H1 (cell line): Measurements from ENCODE around the gene ARL11. TPM values are rescaled to one million over a fixed set of nuclear protein-coding genes. Genes with fewer than 3 reads are reported as not detected.

Source experiments
- CTCF ChIA-PET: fragments of 300-600 bp; sonication (Branson Sonifier 250); formaldehyde crosslinking; loops from one replicate; lab custom pipeline; 2021; ENCODE audit not compliant: partially characterized antibody; lab: Charles Lee
- POLR2A ChIA-PET: fragments of 300-600 bp; sonication (Branson Sonifier 250); formaldehyde crosslinking; loops from one replicate; lab custom pipeline; 2021; ENCODE audit warnings: inconsistent platforms; ENCODE audit not compliant: partially characterized antibody; lab: Charles Lee
- DNase-seq, 2 experiments: peaks; one replicate each; pipeline versions ENCODE4 v3.0.0 to v3.0.0-alpha.2; 2010 to 2022; ENCODE audit warnings: low spot score in 2 of 2, low read depth in 1 of 2, mixed read lengths in 1 of 2
- FAIRE-seq: peaks from 2 replicates; lab custom pipeline; 2011; peaks lifted over from hg19 to GRCh38; lab: Jason Lieb, UNC
- H2AFZ ChIP-seq: 2 replicates; pipeline ENCODE4 v1.8.1; 2012; ENCODE audit warnings: low read length, inconsistent platforms
- H2AK5ac ChIP-seq: 2 replicates; pipeline ENCODE4 v1.6.1; 2013; ENCODE audit warnings: low read depth, low read length
- H2BK120ac ChIP-seq: replicated peaks from 2 replicates; pipeline ENCODE3; 2013; ENCODE audit warnings: low read depth, low read length, inconsistent platforms
- H2BK12ac ChIP-seq: 2 replicates; pipeline ENCODE4 v1.6.1; 2013; ENCODE audit warnings: low read depth, low read length
- H2BK15ac ChIP-seq: 2 replicates; pipeline ENCODE4 v1.6.1; 2013; ENCODE audit warnings: low read length
- H2BK20ac ChIP-seq: 2 replicates; pipeline ENCODE4 v1.6.1; 2013; ENCODE audit warnings: low read length
- H2BK5ac ChIP-seq: 2 replicates; pipeline ENCODE4 v1.6.1; 2013; ENCODE audit warnings: low read depth, low read length
- H3K14ac ChIP-seq: 2 replicates; pipeline ENCODE4 v1.6.1; 2013; ENCODE audit warnings: inconsistent platforms; ENCODE audit not compliant: insufficient read length
- H3K18ac ChIP-seq: 2 replicates; pipeline ENCODE4 v1.6.1; 2013; ENCODE audit warnings: low read length; ENCODE audit errors: extremely low read depth
- H3K23ac ChIP-seq: 2 replicates; pipeline ENCODE4 v1.6.1; 2013; ENCODE audit warnings: inconsistent platforms; ENCODE audit not compliant: insufficient read length
- H3K23me2 ChIP-seq: 2 replicates; pipeline ENCODE4 v1.6.1; 2013; ENCODE audit warnings: low read depth, low read length
- H3K27ac ChIP-seq: 2 replicates; pipeline ENCODE4 v1.6.1; 2011; ENCODE audit warnings: low read depth, low read length, inconsistent platforms
- H3K27me3 ChIP-seq, 4 experiments: replicated peaks in 1 of 4; 1 replicate in 1 of 4; 2 replicates in 3 of 4; pipeline versions ENCODE4 v1.6.1 to v1.8.1; 2011 to 2013; ENCODE audit warnings: low read length in 3 of 4, mild to moderate bottlenecking in 3 of 4, inconsistent platforms in 2 of 4, mixed read lengths in 2 of 4, moderate library complexity in 1 of 4; ENCODE audit not compliant: control insufficient read depth in 3 of 4, insufficient read depth in 3 of 4; ENCODE audit errors: extremely low read depth in 1 of 4
- H3K36me3 ChIP-seq, 4 experiments: 2 replicates each; pipeline versions ENCODE4 v1.6.1 to v1.8.1; 2011 to 2013; ENCODE audit warnings: mild to moderate bottlenecking in 4 of 4, low read length in 3 of 4, moderate library complexity in 2 of 4, control low read depth in 1 of 4, inconsistent platforms in 1 of 4; ENCODE audit not compliant: insufficient read depth in 4 of 4, control insufficient read depth in 2 of 4
- H3K4ac ChIP-seq: replicated peaks from 2 replicates; pipeline ENCODE3; 2013; ENCODE audit warnings: low read length, low read depth, mixed read lengths, inconsistent platforms; ENCODE audit not compliant: insufficient read length
- H3K4me1 ChIP-seq, 4 experiments: replicated peaks in 1 of 4; 1 replicate in 1 of 4; 2 replicates in 3 of 4; pipeline versions ENCODE4 v1.6.1 to v1.8.1; 2011 to 2013; ENCODE audit warnings: low read length in 3 of 4, inconsistent platforms in 2 of 4, mixed read lengths in 1 of 4; ENCODE audit not compliant: insufficient read depth in 4 of 4, control insufficient read depth in 3 of 4
- H3K4me2 ChIP-seq, 2 experiments: 2 replicates each; pipeline versions ENCODE4 v1.6.1 to v1.8.1; 2011 to 2013; ENCODE audit warnings: low read depth in 2 of 2, low read length in 2 of 2, control low read depth in 1 of 2, inconsistent platforms in 1 of 2, mild to moderate bottlenecking in 1 of 2; ENCODE audit not compliant: insufficient read depth in 1 of 2
- H3K4me3 ChIP-seq, 4 experiments: fragments of 200-600, 300-600 bp in 1 of 4; sonication (generic), shearing (Covaris generic), sonication (Bioruptor Twin) in 1 of 4; 2 replicates each; pipeline versions ENCODE4 v1.5.1 to v1.8.1; 2011 to 2016; ENCODE audit warnings: low read length in 4 of 4, low read depth in 3 of 4, control low read depth in 2 of 4, inconsistent platforms in 2 of 4, mild to moderate bottlenecking in 2 of 4, mixed read lengths in 1 of 4, moderate library complexity in 1 of 4; ENCODE audit not compliant: insufficient read depth in 2 of 4; ENCODE audit errors: extremely low read depth in 1 of 4
- H3K56ac ChIP-seq: replicated peaks from 2 replicates; pipeline ENCODE3; 2013; ENCODE audit warnings: low read depth, mild to moderate bottlenecking, mixed read lengths, low read length, inconsistent platforms; ENCODE audit not compliant: insufficient read length
- H3K79me1 ChIP-seq: 2 replicates; pipeline ENCODE4 v1.6.1; 2013; ENCODE audit warnings: low read depth, low read length, control low read depth
- H3K79me2 ChIP-seq, 2 experiments: 2 replicates each; pipeline versions ENCODE4 v1.6.1 to v1.8.1; 2012 to 2013; ENCODE audit warnings: low read length in 2 of 2, mild to moderate bottlenecking in 2 of 2, inconsistent platforms in 1 of 2; ENCODE audit not compliant: insufficient read depth in 2 of 2, control insufficient read depth in 1 of 2
- H3K9ac ChIP-seq, 4 experiments: replicated peaks in 1 of 4; 1 replicate in 1 of 4; 2 replicates in 3 of 4; pipeline versions ENCODE4 v1.6.1 to v1.8.1; 2011 to 2013; ENCODE audit warnings: low read depth in 3 of 4, low read length in 3 of 4, control low read depth in 2 of 4, mild to moderate bottlenecking in 2 of 4, moderate library complexity in 2 of 4, inconsistent platforms in 1 of 4; ENCODE audit errors: extremely low read depth in 1 of 4
- H3K9me3 ChIP-seq, 2 experiments: 2 replicates each; pipeline versions ENCODE4 v1.6.1 to v1.8.1; 2012 to 2013; ENCODE audit warnings: mild to moderate bottlenecking in 2 of 2, moderate library complexity in 2 of 2, control low read depth in 1 of 2, inconsistent platforms in 1 of 2, low read depth in 1 of 2, low read length in 1 of 2, mixed read lengths in 1 of 2; ENCODE audit not compliant: insufficient read depth in 2 of 2
- H4K20me1 ChIP-seq, 2 experiments: replicated peaks in 1 of 2; 2 replicates each; pipeline versions ENCODE3 to v1.8.1; 2011 to 2013; ENCODE audit warnings: inconsistent platforms in 2 of 2, low read length in 2 of 2, mild to moderate bottlenecking in 1 of 2; ENCODE audit not compliant: insufficient read depth in 2 of 2, control insufficient read depth in 1 of 2
- H4K5ac ChIP-seq: 2 replicates; pipeline ENCODE4 v1.6.1; 2013; ENCODE audit warnings: low read length, low read depth, mixed read lengths, inconsistent platforms; ENCODE audit not compliant: insufficient read length
- H4K8ac ChIP-seq: 2 replicates; pipeline ENCODE4 v1.8.0; 2013; ENCODE audit warnings: mild to moderate bottlenecking, moderate library complexity, low read length, inconsistent platforms; ENCODE audit not compliant: insufficient read depth; ENCODE audit errors: extremely low read depth
- H4K91ac ChIP-seq: replicated peaks from 2 replicates; pipeline ENCODE3; 2013; ENCODE audit warnings: low read length, mixed read lengths, inconsistent platforms; ENCODE audit not compliant: insufficient read length
- ATF3 ChIP-seq: IDR thresholded peaks from 2 replicates; pipeline ENCODE4 v1.6.1; 2011; ENCODE audit warnings: low read depth, mild to moderate bottlenecking, low read length; ENCODE audit not compliant: insufficient read depth
- BCL11A ChIP-seq, 2 experiments: IDR thresholded peaks; one replicate each; pipeline ENCODE4 v1.6.1; 2011; ENCODE audit warnings: low read depth in 2 of 2, low read length in 2 of 2, mild to moderate bottlenecking in 2 of 2
- CBX5 ChIP-seq: fragments of 300-800, 300-1000 bp; sonication (generic); IDR thresholded peaks from 2 replicates; pipeline ENCODE4 v1.7.1; 2016; ENCODE audit warnings: antibody characterized with exemption, low read length, low read depth
- CBX8 ChIP-seq: fragments of 300-800, 300-1000 bp; sonication (generic); IDR thresholded peaks from 2 replicates; pipeline ENCODE4 v1.7.1; 2016; ENCODE audit warnings: low read depth, low read length, borderline replicate concordance
- CHD1 ChIP-seq: IDR thresholded peaks from 2 replicates; pipeline ENCODE4 v1.6.1; 2012; ENCODE audit warnings: low read depth, low read length, improper control_type of control experiment
- HDAC2 ChIP-seq, 2 experiments: fragments of 300-600 bp in 1 of 2; sonication (generic) in 1 of 2; IDR thresholded peaks; 2 replicates each; pipeline ENCODE4 v1.6.1; 2011 to 2012; ENCODE audit warnings: low read depth in 2 of 2, low read length in 2 of 2, mild to moderate bottlenecking in 2 of 2, moderate library complexity in 2 of 2, borderline replicate concordance in 1 of 2, inconsistent platforms in 1 of 2
- KDM5A ChIP-seq: fragments of 200-600 bp; IDR thresholded peaks from 2 replicates; pipeline ENCODE4 v1.7.1; 2012; ENCODE audit warnings: mild to moderate bottlenecking, low read length, inconsistent platforms, mixed read lengths
- POLR2A ChIP-seq, 2 experiments: IDR thresholded peaks; 1 replicate in 1 of 2; 2 replicates in 1 of 2; pipeline ENCODE4 v1.6.1; 2011; ENCODE audit warnings: low read depth in 2 of 2, low read length in 2 of 2, mild to moderate bottlenecking in 2 of 2; ENCODE audit errors: control extremely low read depth in 1 of 2
- SP1 ChIP-seq: IDR thresholded peaks from 2 replicates; pipeline ENCODE4 v1.6.1; 2011; ENCODE audit warnings: low read depth, low read length
- WGBS, 2 experiments: shearing (Covaris generic) in 1 of 2; methylation state at CpG; one replicate each; pipeline versions ENCODE4 v1.1.6 to v1.1.7; 2013 to 2015; ENCODE audit warnings: low lambda C conversion rate in 2 of 2, mixed read lengths in 2 of 2, inconsistent platforms in 1 of 2, low coverage in 1 of 2, missing lambda C conversion rate in 1 of 2; ENCODE audit not compliant: insufficient replicate concordance in 2 of 2, insufficient coverage in 1 of 2, insufficient read length in 1 of 2; ENCODE audit errors: extremely low coverage in 1 of 2, missing lambda C conversion rate in 1 of 2; 5-methylcytosine and 5-hydroxymethylcytosine counted together
- polyA plus RNA-seq, 7 experiments: library from polyadenylated mRNA; depleted of rRNA in 3 of 7; stranded (reverse) in 5 of 7; unstranded in 2 of 7; fragments of >200 nt in 5 of 7; fragments of 200-250 nt in 2 of 7; gene quantifications; 1 replicate in 5 of 7; 2 replicates in 1 of 7; 4 replicates in 1 of 7; pipeline versions ENCODE4 v1.2.1 to v1.2.3, GENCODE V29; 2011 to 2013; ENCODE audit warnings: missing spikeins in 2 of 7, mixed read lengths in 2 of 7
- total RNA-seq: library from RNA; stranded (reverse); fragmentation: NEBNext Ultra II Directional; extraction: Animal tissue kit (Norgen Biotek cat#: 25700); gene quantifications from 2 replicates; pipeline ENCODE4 v1.2.1, GENCODE V29; 2021
- TF ChIP-seq, protein P1 (sequence below): IDR thresholded peaks from 2 replicates; pipeline ENCODE4 v1.6.1; 2012; ENCODE audit warnings: inconsistent platforms

Gene ARL11
- total and polyA plus RNA-seq, 2 of the 8 experiments (the other 6 are each of a cell fraction or from before 2014, with no cell fraction given), result 0.45 to 0.52 TPM

GRCh38 chr13:49651570-49652354 is 23.5 kb downstream of the ARL11 start:
- Histone ChIP-seq H3K27me3 (no peaks in the 10 kb centered on the region), H2BK12ac (no peak overlapping the region), H3K36me3 (no peaks in the 10 kb centered on the region), H3K56ac (no peak overlapping the region), H2BK120ac (no peak overlapping the region), H3K4me3 (no peak overlapping the region), H3K79me1 (no peaks in the 10 kb centered on the region), H3K27ac (no peak overlapping the region), H3K4ac (no peak overlapping the region), H3K23me2 (no peaks in the 10 kb centered on the region), H3K4me1 (no peaks in the 10 kb centered on the region), H4K5ac (no peak overlapping the region), H4K91ac (no peak overlapping the region), H2BK15ac (no peak overlapping the region), H4K20me1 (no peaks in the 10 kb centered on the region), H3K9ac (no peak overlapping the region), H3K23ac (no peak overlapping the region), H3K79me2 (no peaks in the 10 kb centered on the region), H3K4me2 (no peak overlapping the region), H3K18ac (no peak overlapping the region), H3K9me3 (no peaks in the 10 kb centered on the region), H2BK5ac (no peak overlapping the region), H2AK5ac (no peak overlapping the region), H2BK20ac (no peak overlapping the region), H4K8ac (no peak overlapping the region), H3K14ac (no peak overlapping the region), H2AFZ (no peak overlapping the region)
- DNase-seq (no peak), FAIRE-seq (no peak)
- POLR2A ChIA-PET, result interaction anchor here (0.7 to 1.0 kb wide), 2 partner anchors 22 to 39 kb away, joined by 3 to 5 read pairs; partner anchors contain the start of gene EBPL
- CTCF ChIA-PET, result interaction anchor here (0.6 to 3.7 kb wide), 7 partner anchors 10 to 404 kb away, joined by 3 to 16 read pairs (median 3); partner anchors contain the start of gene CDADC1
- 93% methylated on average over 17 of the region's 17 CpGs; no CpG with 5 or more reads in 1 of the 2 experiments for WGBS, 2 experiments
- TF ChIP-seq CBX8 (no peak), CHD1 (no peak), HDAC2 (IDR thresholded peaks at IDR 0.05; ENCODE audit: borderline replicate concordance in 1 of 2, low read depth in 2 of 2, low read length in 2 of 2) (no peak), SP1 (no peak), ATF3 (no peak), POLR2A (IDR thresholded peaks at IDR 0.05; ENCODE audit: control extremely low read depth in 1 of 2, low read depth in 2 of 2, low read length in 2 of 2) (no peak), KDM5A (no peak), BCL11A (IDR thresholded peaks at IDR 0.05; ENCODE audit: low read depth in 2 of 2, low read length in 2 of 2) (no peak), CBX5 (no peak)
- TF ChIP-seq, protein P1, sequence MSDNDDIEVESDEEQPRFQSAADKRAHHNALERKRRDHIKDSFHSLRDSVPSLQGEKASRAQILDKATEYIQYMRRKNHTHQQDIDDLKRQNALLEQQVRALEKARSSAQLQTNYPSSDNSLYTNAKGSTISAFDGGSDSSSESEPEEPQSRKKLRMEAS, result no peak
